Ovary (tissue), 9 donors: Measurements from ENCODE around the gene BRIP1. TPM values are rescaled to one million over a fixed set of nuclear protein-coding genes. Genes with fewer than 3 reads are reported as not detected.
"Not testable (repeated sequence)": the region's sequence is repeated elsewhere in the genome, so short reads cannot be mapped to it uniquely, and the experiment has no call there.

ENCODE experiments used
- DNase-seq, 5 donors: peaks; one replicate each; pipeline ENCODE4 v3.0.0-alpha.2; 2019 to 2020
- H3K27ac ChIP-seq, 2 donors: fragments of 200-600 bp; one replicate each; pipeline versions ENCODE4 v1.5.1 to v1.8.0; 2019 to 2022
- H3K27me3 ChIP-seq: fragments of 200-600 bp; one replicate; pipeline ENCODE4 v1.8.0; 2022
- H3K36me3 ChIP-seq: fragments of 200-600 bp; sonication (generic); one replicate; pipeline ENCODE4 v1.5.1; 2019
- H3K4me1 ChIP-seq: one replicate; pipeline ENCODE4 v1.8.1; 2013; ENCODE audit warnings: mild to moderate bottlenecking, moderate library complexity; ENCODE audit not compliant: insufficient read depth
- H3K4me3 ChIP-seq: fragments of 200-600 bp; sonication (generic); one replicate; pipeline ENCODE4 v1.5.1; 2017
- H3K9me3 ChIP-seq, 2 donors: fragments of 200-600 bp in 1 of 2; sonication (generic) in 1 of 2; one replicate each; pipeline versions ENCODE4 v1.5.1 to v1.8.1; 2013 to 2019; ENCODE audit warnings: mild to moderate bottlenecking in 1 of 2, moderate library complexity in 1 of 2
- CTCF ChIP-seq, 3 donors: fragments of 450-650 bp in 2 of 3; fragments of 200-600 bp in 1 of 3; IDR thresholded peaks; one replicate each; pipeline versions ENCODE4 v1.5.1 to v1.8.0; 2016 to 2022; ENCODE audit warnings: antibody characterized with exemption in 3 of 3, mild to moderate bottlenecking in 1 of 3
- EP300 ChIP-seq: sonication (generic); formaldehyde crosslinking; IDR thresholded peaks from one replicate; pipeline ENCODE4 v1.6.1; 2017; ENCODE audit warnings: antibody characterized with exemption
- POLR2A ChIP-seq: fragments of 450-650 bp; IDR thresholded peaks from one replicate; pipeline ENCODE4 v1.6.1; 2017; ENCODE audit warnings: antibody characterized with exemption, mild to moderate bottlenecking, moderate library complexity
- WGBS, 3 donors: extraction: QIAGEN DNeasy Blood & Tissue Kit in 1 of 3; methylation state at CpG; one replicate each; pipeline versions ENCODE4 v1.1.5 to v1.1.7; 2013 to 2017; 5-methylcytosine and 5-hydroxymethylcytosine counted together
- intact Hi-C, 4 donors: fragments of 100-400 bp; cut with DNase I; formaldehyde crosslinking; loops; one replicate each; pipeline versions ENCODE4 v1.11.0 to v1.15.1; 2022 to 2023
- polyA plus RNA-seq, 2 donors: library from polyadenylated mRNA; stranded (reverse); fragments of 200-250 nt in 1 of 2; fragments of 350-450 nt in 1 of 2; fragmentation: Illumina TruSeq in 1 of 2; extraction: RNeasy Lipid Tissue Mini Kit (QIAGEN cat#74804) in 1 of 2; gene quantifications; one replicate each; pipeline ENCODE4 v1.2.3, GENCODE V29; 2013 to 2014
- total RNA-seq, 7 donors: library from RNA; depleted of rRNA in 2 of 7; stranded (reverse); fragments of >200 nt in 2 of 7; fragmentation: NEBNext Ultra II Directional in 3 of 7; extraction: Animal tissue kit (Norgen Biotek cat#: 25700) in 3 of 7; gene quantifications; one replicate each; pipeline versions ENCODE4 v1.1.0 to v1.2.4, GENCODE V29; 2016 to 2023
- donor health status: DM: no; HTN: no; CAD: no; lungs with moderate emphysema.
- donor health status: DM: no; HTN: no; CAD: no.
- donor health status: Bipolar disorder and iron deficiency.
- donor health status: DM: yes; HTN: yes; CAD: no.
- donor health status: DM: no; HTN: no; CAD: no.
- donor health status: DM: yes; HTN: yes; CAD: no.

Gene BRIP1
- total and polyA plus RNA-seq, 9 donors = 0.11 to 2.3 (median 1.1) TPM

- intact Hi-C loops = no loop called here
- Histone ChIP-seq H3K36me3 (no peaks in the 10 kb centered on the region), H3K27ac (no peak overlapping the region), H3K27me3 (no peaks in the 10 kb centered on the region), H3K4me1 (no peaks in the 10 kb centered on the region), H3K4me3 (no peak overlapping the region), H3K9me3 (no peaks in the 10 kb centered on the region)
- TF ChIP-seq CTCF (IDR thresholded peaks at IDR 0.05) (no peak), POLR2A (no peak), EP300 (no peak)
- 81 to 94% (median 92%) methylated on average over 6 of the region's 6 CpGs for WGBS, 3 donors
- no peak for DNase-seq
Observed at GRCh38 chr17:61822326-61823285, 40.7 kb downstream of the BRIP1 start.

DNA sequence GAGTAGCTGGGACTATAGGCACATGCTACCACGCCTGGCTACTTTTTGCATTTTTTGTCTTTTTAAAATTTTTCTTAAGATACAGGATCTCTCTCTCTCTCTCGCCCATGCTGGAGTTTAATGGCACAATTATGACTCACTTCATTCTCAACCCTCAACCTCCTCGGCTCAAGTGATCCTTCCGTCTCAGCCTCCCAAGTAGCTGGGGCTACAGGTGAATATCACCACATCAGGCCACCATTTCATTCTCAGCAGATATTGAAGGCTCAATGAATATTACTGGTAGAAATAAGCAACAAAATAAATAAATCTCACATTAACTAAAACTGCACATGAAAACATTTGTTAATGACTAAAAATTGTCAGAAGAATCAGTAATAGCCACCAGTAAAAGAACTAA is 41.7 kb downstream of the BRIP1 start:
- H3K27ac ChIP-seq = no peak overlapping the region
- DNase-seq = no peak
- H3K4me3 ChIP-seq = no peak overlapping the region
- no peaks in the 10 kb centered on the region for H3K27me3 ChIP-seq
- no peak for TF ChIP-seq CTCF (IDR thresholded peaks at IDR 0.05)
- no peak for TF ChIP-seq POLR2A
- TF ChIP-seq EP300 = no peak
- H3K4me1 ChIP-seq = no peaks in the 10 kb centered on the region
- H3K9me3 ChIP-seq = no peaks in the 10 kb centered on the region
- intact Hi-C loops = no loop called here
- WGBS, 3 donors = 86 to 98% (median 98%) methylated on average over 4 of the region's 4 CpGs
- H3K36me3 ChIP-seq = no peaks in the 10 kb centered on the region

DNA sequence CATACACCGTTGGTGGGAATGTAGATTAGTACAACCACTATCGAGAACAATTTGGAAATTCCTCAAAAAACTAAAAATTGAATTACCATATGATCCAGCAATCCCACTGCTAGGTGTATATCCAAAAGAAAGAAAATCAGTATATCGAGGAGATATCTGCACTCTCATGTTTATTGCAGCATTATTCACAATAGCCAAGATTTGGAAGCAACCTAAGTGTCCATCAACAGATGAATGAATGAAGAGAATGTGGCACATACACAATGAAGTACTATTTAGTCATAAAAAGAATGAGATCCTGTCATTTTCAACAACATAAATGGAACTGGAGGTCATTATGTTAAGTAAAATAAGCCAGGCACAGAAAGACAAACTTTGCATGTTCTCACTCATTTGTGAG is 44.1 kb downstream of the BRIP1 start:
- H3K27me3 ChIP-seq, H3K36me3 ChIP-seq, H3K27ac ChIP-seq, H3K9me3 ChIP-seq, intact Hi-C loops, H3K4me1 ChIP-seq, H3K4me3 ChIP-seq, DNase-seq: not testable (repeated sequence)
- WGBS, 3 donors = 93 to 94% (median 94%) methylated on average over 3 of the region's 3 CpGs

DNA sequence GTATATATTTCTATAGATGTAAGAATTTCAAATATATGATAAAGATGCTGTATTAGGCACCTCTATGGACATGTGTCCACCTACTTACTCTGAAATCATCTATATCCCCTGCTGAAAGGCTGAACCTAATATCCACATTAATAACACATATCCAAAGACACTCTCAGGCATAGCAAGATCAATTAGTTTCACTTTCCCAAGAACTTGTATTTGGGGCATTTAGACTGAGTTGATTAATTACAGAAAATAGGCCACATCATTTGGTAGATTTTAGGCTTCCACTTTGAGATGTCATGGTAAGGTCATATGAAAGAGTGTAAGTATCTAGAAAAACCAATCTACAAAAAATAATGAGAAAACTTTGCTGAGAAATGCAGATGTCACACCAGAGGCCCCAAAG is 45.1 kb downstream of the BRIP1 start:
- DNase-seq = no peak
- Histone ChIP-seq H3K4me3 (no peak overlapping the region), H3K36me3 (no peaks in the 10 kb centered on the region), H3K27ac (no peak overlapping the region), H3K27me3 (no peaks in the 10 kb centered on the region), H3K4me1 (no peaks in the 10 kb centered on the region), H3K9me3 (no peaks in the 10 kb centered on the region)
- intact Hi-C loops = no loop called here
- no peak for TF ChIP-seq CTCF (IDR thresholded peaks at IDR 0.05)
- TF ChIP-seq EP300 = no peak
- TF ChIP-seq POLR2A = no peak

GRCh38 chr17:61817452-61817851 is 45.9 kb downstream of the BRIP1 start:
- H3K27me3 ChIP-seq = no peaks in the 10 kb centered on the region
- no peak for DNase-seq
- whole genome bisulfite sequencing, 3 donors = 97 to 99% (median 97%) methylated on average over 3 of the region's 3 CpGs
- TF ChIP-seq CTCF (IDR thresholded peaks at IDR 0.05) = no peak
- TF ChIP-seq EP300 = no peak
- no peak overlapping the region for H3K27ac ChIP-seq
- H3K4me1 ChIP-seq = no peaks in the 10 kb centered on the region
- H3K36me3 ChIP-seq = no peaks in the 10 kb centered on the region
- intact Hi-C loops = no loop called here
- H3K9me3 ChIP-seq = no peaks in the 10 kb centered on the region
- no peak overlapping the region for H3K4me3 ChIP-seq
